Activated CD4-positive, alpha-beta T cell treated with anti-CD3 and anti-CD28 coated beads, Interleukin-10, Interleukin-2, amounts not matched to agents 100 ng/mL and 50 ng/mL, durations not matched to agents 16 hours and 8 hours (primary cell): Measurements from ENCODE around the gene DNAI2.
"Not testable (repeated sequence)": the region's sequence is repeated elsewhere in the genome, so short reads cannot be mapped to it uniquely, and the experiment has no call there.

ENCODE experiments used
- DNase-seq: peaks from one replicate; pipeline ENCODE4 v3.0.0-alpha.2; 2020

Gene DNAI2

GRCh38 chr17:74279617-74280016 is 5.6 kb downstream of the DNAI2 start:
- DNase-seq, result not testable (repeated sequence)

- DNase-seq, result peak; percentile 79
These were observed 6.1 kb downstream of the DNAI2 start for GRCh38 chr17:74280093-74280513.

GRCh38 chr17:74281799-74282198 is 7.8 kb downstream of the DNAI2 start:
- no peak for DNase-seq

- DNase-seq, result not testable (repeated sequence)
These were observed 8.2 kb downstream of the DNAI2 start for GRCh38 chr17:74282274-74282586.

GRCh38 chr17:74282587-74283370 is 8.7 kb downstream of the DNAI2 start:
- peak; percentile 79 for DNase-seq

- no peak for DNase-seq
These were observed 9.3 kb downstream of the DNAI2 start for GRCh38 chr17:74283371-74283673.

GRCh38 chr17:74287031-74287602 is 13.1 kb downstream of the DNAI2 start:
- no peak for DNase-seq

- DNase-seq, result peak; percentile 72
These were observed 14.8 kb downstream of the DNAI2 start for GRCh38 chr17:74288785-74289184.

GRCh38 chr17:74289688-74290087 is 15.7 kb downstream of the DNAI2 start:
- no peak for DNase-seq

GRCh38 chr17:74290340-74290739 is 16.3 kb downstream of the DNAI2 start:
- no peak for DNase-seq

GRCh38 chr17:74292495-74292894 is 18.5 kb downstream of the DNAI2 start:
- DNase-seq, result no peak

- no peak for DNase-seq
These were observed 21.9 kb downstream of the DNAI2 start for GRCh38 chr17:74295625-74296547.

GRCh38 chr17:74296548-74296936 is 22.5 kb downstream of the DNAI2 start:
- peak; percentile 64 for DNase-seq

- peak; percentile 87 for DNase-seq
These were observed 23.9 kb downstream of the DNAI2 start for GRCh38 chr17:74297941-74298340.

GRCh38 chr17:74298778-74299177 is 24.7 kb downstream of the DNAI2 start:
- DNase-seq, result no peak

- no peak for DNase-seq
These were observed 25.4 kb downstream of the DNAI2 start for GRCh38 chr17:74299226-74300009.

GRCh38 chr17:74303305-74303704 is 29.3 kb downstream of the DNAI2 start:
- DNase-seq, result no peak

GRCh38 chr17:74304184-74304583 is 30.1 kb downstream of the DNAI2 start:
- DNase-seq, result no peak

GRCh38 chr17:74305865-74306654 is 32.0 kb downstream of the DNAI2 start:
- DNase-seq, result peak; percentile 19

- no peak for DNase-seq
These were observed 34.1 kb downstream of the DNAI2 start for GRCh38 chr17:74307984-74308773.

GRCh38 chr17:74309902-74310301 is 35.9 kb downstream of the DNAI2 start:
- no peak for DNase-seq
